ENCODE data around the gene RIMBP2.

RIMBP2 gene

DNA sequence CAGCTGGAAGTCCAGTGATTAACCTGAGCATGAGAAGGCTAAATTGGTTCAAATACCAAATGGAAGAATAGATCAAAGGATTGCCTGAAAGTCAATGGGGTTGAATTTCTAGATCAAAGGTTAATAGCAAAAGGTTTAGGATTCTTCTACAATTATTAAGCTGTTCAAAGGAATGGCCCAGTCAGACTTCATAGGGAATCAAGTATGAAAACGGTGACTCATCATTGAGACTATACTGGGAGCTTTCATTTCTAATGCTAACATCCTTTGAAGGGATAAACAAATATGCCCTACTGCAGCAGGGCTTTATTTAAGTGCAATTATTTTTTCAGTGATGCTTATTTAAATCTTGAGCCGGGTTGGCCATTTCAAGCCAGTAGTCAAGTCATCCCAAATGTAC lies 152.8 kb downstream of the RIMBP2 start:
- peak; percentile 45 for DNase-seq

DNA sequence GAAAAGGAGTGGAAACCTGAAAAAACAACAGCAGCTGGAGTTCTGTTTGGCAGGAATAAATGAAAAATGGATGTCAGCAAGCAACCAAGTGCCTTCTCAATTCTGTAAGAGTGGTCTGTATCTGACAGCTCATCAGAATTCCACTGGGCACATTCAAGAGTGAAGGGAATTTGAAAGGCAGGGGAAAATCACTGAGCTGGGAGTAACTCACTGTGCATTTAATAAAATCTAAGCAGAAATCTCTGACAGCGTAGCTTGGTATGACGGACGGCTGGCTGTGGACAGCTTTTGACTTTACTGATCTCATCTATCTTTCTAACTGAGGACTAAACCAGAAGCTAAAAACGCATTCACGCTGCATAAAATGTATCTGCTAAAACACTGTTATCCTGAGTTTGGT lies 153.4 kb downstream of the RIMBP2 start:
- DNase-seq, result no peak

DNA sequence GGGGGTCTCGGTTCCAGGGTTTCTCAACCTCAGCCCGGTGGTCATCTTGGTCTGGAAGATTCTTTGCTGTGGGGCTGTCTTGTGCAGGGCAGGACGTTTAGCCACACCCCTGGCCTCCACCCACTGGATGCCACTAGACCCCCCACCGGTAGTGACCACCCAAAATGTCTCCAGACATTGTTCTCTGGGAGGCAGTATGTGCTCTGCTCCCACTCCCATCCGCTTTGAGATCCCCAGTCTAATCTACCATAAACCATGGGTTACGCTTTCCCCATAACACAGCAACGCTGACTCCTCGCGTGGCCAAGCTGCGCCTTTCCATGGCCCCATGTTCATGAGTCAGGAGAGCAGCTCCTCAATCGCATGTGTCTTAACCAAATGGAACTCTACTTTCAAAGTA lies 155.8 kb downstream of the RIMBP2 start:
- no peak for DNase-seq

DNA sequence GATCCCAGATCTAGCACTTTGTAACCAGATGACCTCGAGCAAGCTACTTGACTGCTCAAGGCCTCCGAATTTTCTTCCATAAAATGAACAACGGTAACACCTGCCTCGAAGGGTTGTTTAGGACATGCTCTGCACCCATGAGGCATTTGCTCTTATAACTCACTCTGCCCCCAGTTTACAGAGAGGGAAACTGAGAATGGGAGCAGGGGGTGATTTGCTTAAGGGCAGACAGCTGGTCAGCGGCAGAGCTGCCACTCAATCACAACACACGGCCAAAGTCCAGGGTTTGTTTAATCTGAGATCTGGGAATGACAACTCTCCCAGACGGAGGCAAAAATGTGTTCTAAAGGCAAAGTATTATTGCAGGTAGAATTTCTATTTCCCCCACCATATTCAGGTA lies 156.3 kb downstream of the RIMBP2 start:
- no peak for DNase-seq

DNA sequence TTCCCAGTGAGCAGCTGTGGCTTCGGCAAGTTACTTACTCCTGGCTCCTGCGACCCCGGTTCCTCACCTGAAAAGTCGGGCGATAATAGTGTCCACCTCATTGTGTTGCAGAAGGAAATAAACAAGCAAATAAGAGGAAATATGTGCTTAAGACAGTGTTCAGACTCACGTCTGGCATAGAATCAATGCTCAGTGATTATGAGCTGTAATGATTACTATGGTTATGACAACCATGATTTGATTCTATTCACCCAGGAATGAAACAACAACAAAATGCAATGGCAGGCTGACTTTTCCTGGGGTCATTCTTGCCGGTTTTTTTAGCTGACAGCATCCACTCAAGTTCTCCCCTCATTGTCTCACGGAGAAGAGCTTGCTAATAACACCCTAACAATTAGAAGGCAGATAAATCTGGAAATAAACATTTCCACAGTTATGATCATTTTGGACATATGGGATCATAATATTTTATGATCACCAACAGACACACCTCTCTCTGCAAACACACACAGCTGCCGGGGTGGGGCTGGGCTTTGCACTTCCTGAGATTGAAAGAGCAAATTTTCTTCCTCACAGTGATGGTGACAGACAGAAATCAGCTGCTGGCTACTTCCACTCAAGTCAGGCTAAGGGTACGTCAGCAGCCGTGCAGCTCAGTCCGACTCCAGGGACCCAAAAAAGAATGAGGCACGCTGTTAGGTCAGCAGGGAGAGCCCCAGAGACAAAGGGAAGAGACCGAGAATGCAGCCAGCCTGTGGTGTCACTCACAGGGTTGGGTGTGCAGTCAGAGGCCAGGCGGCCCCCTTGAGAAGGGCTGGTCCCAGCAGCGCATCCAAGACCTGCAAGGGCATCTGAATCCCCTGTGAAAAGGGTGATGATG lies 158.0 kb downstream of the RIMBP2 start:
- DNase-seq, result peak; percentile 38

DNA sequence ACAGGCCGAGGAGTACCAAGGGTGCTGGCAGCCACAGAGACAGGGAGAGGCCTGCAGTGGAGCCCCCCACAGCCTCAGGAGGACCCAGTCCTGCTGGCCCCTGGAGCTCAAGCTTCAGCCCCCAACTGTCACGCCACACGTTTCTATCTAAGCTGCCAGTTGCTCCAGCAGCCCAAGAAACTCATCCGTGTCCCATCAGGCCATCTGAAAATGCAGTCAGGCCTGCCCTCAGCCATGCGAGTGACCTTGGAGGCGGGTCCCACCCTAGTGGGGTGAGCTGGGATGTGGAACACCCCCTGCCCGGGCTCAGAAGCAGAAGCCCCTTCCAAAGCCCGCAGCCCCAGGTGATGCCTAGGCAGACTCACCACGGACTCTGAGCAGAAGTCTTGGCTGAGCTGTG lies 158.9 kb downstream of the RIMBP2 start:
- no peak for DNase-seq

DNA sequence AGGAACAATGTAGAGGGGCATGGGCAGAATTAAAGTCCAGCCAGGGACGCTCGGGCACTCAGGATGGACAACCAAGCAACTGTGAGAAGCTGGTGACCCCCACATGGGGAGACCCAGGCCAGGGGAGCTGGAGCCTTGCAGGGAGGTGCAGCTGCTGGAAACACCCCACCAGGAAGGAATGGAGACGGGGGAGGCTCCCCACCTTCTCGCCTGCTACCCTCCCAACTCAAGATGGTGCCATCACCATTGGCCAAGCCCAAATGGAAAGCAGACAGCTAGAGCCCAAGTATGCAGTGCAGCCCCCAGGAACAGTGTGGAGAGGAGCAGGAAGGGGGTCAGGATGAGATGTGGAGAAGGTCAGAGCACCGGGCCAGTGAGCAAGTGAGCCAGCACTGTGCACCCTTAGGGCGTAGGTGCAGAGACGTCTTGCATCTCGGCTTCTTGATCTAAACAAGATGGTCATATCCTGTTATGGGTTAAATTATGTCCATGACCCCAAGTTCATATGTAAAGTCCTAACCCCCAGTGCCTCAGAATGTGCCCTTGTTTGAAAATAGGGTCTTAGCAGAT lies 159.5 kb downstream of the RIMBP2 start:
- no peak for DNase-seq

DNA sequence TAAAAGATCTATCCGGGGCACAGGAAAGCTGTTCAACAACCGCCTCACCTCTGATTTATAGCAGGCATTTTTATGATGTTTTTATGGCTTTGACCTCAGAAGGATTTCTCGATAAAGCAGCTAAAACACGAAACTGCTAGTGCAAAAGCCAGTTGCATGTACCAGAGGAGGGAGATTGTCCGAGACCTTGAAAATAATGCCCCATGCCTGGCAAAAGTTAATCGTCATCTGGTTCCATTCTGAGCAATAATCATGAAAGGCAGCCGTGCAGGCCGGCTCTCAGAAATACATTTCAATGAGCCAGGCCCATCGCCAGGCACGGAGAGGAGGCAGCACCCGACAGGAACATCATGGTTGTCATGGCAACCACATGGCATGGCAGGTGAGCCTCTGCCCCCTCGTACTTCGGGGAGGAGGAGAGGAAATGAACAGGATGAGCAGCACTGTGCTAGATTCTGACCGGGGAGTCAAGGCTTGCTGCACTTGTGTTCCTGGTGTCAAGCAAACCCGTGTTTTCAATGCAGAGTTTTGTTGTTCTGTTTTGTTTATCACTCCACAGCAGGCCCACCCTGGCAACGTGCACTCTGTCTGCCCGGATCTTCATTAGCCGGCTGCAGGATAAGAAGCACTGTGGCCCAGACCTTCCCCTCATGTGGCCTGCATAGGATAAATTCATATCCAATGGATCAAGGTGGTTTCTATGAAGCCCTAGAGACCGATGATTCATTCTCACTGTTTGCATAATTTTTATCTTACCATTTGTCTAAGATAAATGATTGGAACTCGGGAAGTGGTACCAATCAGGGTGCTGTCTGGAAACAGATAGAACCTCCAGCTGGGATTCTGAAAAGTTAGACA lies 160.2 kb downstream of the RIMBP2 start:
- DNase-seq, result peak; percentile 92

DNA sequence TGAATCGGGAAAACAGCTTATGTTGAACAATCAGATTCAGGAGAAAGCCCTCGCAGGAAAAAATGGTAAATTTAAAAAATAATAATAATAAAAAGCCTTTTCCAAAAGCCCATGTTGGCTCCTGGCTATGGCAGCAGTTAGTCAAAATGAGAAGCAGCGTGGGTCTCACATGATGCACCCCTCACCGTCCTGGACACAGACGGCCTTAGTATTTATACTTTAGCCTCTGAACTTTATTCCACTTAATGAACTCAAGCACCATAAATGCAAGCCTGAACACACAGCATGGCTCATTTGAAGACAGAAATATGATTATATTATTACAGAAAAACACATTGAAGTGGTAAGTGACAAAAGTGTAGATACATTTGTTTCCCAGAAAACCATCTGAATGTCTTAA lies 160.9 kb downstream of the RIMBP2 start:
- DNase-seq, result no peak

DNA sequence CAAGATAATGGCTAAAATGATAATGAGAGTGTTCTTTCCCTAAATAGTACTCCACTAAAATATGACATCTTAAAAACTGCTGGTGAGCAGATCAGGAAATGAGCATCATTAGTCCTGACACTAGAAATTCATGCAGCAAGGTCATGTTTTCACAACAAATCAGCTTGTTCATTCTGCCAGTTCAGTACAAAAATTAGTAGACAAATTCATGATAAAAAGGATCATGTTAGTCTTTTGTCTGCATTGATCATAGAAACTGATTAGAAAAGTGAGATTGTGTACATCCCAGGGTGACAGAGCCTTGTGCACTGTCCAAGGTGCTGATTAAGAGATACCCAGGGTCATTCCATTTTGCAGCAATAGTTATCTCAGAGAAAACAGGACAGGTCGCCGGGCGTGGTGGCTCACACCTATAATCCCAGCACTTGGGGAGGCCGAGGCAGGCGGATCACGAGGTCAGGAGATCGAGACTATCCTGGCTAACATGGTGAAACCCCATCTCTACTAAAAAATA lies 163.6 kb downstream of the RIMBP2 start:
- DNase-seq, result no peak

DNA sequence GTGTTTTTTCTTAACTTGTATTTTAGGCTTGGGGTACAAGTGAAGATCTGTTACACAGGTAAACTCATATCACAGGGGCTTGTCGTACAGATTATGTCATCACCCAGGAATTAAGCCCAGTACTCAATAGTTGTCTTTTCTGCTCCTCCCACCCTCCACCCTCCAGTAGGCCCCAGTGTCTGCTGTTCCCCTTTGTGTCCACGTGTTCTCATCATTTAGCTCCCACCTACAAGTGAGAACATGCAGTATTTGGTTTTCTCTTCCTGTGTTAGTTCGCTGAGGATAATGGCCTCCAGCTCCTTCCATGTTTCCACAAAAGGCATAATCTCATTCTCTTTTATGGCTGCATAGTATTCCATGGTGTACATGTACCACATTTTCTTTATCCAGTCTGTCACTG lies 166.7 kb downstream of the RIMBP2 start:
- DNase-seq, result no peak

DNA sequence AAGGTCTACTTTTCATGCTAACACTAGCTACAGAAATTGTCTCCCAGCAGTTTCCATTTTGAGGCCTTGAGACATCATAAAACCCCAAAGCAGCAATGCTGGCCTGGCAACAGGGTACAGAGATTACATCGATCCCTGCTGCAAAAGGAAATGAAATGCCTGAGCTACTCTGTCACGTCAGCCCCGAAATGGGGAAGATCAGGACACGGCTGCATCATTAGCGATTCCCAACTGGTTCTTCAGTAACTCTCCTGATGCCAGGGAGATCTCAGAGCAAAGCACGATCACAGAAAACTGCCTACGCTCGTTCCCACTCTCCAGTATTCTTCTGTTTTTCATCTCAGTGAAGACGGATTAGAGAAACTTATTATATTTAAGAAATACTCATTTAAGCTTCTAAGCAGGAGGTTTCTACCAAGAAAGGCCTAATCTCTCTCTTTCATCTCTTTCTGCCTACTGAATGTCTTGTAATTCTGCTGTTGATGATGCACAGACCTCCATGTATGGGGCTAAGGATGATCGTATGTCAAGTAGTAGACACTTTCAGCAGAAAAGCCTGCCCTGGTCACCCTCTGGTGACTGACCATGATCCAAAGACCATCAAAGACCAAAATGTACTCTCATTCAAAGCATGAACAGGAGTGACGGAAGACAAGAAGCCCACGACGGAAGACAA lies 168.5 kb downstream of the RIMBP2 start:
- no peak for DNase-seq

DNA sequence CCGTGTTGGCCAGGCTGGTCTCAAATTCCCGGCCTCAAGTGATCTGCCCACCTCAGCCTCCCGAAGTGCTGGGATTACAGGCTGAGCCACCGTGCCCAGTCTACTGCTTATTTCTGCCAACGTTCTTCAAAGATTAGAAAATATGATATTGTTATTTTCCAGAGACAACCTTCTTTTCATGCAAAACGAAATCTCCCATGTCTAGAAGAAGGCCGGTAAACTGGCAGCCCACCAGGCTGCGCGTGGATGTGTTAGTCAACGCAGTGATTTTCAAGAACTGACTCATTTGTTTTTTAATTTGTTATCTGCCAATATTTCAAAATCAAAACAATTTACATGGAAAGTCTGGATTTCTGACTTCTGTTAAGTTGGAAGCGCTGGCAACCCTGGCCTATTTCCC lies 169.6 kb downstream of the RIMBP2 start:
- DNase-seq, result no peak

DNA sequence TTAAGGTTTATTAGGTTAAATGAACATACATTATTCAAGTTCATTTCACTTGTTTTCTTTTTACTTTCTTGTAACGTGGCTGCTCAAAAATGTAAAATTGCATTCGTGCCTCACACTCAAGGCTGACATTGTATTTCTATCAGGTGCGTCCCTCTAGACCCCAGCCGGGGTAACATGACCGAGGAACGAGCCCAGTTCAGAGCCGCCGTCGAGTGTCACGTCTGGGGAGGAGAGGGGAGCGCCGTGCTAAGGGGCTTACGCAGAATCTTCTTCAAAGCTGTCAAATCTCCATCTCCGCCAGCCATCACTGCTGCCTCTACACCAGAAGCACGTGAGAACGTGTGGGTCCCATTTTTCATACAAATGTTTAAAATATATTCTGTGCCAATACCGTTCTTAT lies 170.6 kb downstream of the RIMBP2 start:
- no peak for DNase-seq

DNA sequence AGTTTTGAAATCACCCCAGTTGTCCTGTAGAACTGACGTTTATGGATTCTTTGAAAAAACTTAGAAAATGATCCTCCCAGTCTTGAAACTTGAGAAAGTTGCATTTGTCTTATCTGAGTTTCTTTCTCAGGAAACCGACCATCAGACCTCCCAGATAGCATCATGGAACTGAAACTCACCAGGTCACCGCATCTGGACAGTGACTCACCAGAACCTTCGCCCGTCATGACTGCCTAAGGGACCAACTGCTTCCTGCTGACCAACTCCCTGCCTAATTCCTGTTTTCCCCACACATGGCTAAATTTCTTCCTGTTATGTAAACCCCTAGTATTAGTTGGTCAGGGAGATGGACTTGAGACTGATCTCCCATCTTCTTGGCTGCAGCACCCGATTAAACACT lies 175.7 kb downstream of the RIMBP2 start:
- DNase-seq, result no peak

DNA sequence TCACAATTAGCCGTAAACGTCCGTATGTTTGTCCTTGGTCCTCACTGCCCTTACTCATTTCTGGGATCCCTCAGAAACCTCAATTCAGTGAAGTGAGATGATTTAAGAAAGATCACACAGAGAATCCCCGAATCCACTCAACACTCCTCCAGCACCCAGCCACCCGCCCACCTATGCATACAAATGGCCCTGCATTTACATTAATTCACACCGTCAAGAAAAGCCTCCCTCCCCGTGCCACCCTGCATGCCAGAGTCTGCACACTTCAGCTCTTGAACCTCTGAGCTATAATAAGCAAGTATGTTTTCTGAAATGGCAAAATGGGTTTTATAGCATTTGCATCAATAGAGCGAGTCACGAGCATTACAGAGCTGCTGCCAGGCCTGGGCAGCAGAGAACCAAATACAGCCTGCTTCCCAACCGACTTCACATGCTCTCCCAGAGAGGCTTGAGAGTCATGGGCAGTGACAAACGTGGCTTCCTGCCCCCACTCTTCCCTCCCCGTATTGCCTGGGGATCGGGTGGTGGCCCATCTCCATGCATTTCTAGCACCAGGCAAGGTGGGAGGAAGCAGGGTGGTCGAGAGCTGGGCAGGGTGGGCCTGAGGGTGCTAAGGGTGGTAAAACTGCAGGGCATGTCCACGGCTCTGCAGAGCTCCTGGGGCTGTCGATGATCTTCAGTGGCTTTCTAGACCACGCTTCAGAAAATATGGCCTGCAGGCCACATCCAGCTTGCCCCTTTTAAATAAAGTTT lies 177.6 kb downstream of the RIMBP2 start:
- DNase-seq, result no peak

DNA sequence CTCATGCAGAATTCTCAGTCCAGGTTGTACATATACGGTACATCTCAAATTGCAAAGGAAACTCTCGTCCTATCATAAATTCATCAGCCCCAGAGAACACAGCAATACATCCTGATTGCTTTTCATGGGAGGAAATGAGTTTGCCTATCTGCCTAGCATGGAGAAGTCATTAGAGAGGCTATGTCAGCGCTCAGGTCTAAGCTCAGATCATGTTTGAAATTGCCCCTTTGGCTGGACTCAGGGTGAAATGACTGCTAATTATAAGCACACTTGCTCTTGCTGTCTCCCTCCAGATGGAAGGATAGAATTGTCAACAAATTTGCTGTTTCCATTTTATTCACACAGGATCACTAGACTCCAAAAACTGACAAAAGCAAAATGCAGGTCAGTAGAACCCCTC lies 178.4 kb downstream of the RIMBP2 start:
- DNase-seq, result no peak

DNA sequence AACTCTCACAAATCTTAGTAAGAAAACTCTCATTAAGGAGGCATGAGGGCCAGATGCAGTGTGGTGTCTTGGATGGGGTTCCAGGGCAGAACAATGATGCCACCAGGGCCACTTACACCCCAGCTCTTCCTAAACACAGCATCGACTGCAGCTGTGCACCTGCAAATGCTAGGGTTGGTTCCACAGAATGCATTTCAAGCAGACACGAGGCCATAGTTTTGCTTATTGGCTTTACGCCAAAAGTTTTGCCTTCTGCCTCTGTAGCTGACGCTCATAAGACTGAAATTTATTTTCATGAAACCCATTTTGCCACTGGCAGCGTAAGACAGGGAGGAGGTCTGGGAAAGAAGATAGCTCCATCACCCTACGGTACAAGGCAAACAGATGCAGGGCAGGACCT lies 179.0 kb downstream of the RIMBP2 start:
- no peak for DNase-seq

DNA sequence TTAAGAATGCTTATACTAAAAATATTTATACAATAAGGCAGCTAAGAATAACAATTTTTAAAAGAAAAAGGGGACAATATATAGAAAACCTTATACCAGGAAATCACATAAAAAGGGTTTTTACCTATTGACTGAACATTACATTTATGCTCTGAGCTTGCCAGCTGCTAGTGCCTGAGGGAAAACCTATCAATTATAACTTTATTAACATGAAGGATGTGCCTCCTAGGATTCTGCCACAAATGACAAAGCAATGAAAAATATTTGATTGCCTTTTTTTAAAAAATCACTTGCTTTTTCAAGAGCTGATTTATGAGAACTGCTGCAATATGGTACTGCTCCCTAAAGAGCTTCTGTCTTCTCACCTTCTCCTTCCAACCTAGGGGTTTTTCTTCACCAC lies 185.7 kb downstream of the RIMBP2 start:
- DNase-seq, result no peak

DNA sequence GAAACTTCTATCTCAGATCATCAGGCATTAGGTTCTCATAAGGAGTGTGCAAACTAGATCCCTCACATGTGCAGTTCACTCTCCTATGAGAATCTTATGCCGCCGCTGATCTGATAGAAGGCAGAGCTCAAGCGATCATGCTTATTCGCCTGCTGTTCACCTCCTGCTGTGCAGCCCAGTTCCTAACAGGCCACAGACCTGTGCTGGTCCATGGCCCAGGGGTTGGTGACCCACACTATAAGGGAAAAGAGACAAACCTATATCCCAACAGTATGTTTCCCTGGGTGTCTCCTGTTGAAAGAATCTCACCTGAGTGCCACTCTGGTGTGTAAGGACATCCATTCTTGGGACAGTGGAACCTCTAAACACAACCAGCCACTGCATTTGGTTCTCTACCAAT lies 186.3 kb downstream of the RIMBP2 start:
- no peak for DNase-seq

DNA sequence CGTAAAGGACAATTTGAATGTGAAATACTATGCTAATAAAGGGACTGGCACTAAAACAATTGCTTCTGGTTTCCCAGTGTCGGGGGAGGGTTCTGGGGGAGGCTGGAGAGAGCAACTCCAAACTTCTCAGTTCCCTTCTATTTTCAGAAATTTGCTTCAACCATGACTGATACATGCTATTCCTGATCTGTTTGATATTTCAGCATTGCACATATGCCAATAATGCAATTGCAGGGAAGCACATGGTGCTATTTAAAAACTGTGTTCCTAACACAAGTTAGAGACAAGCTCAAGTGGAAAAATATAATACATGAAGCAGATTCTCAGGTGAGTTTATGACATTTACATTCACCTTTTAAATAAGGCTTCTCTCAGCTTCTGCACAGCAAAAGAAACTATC lies 188.9 kb downstream of the RIMBP2 start:
- no peak for DNase-seq

DNA sequence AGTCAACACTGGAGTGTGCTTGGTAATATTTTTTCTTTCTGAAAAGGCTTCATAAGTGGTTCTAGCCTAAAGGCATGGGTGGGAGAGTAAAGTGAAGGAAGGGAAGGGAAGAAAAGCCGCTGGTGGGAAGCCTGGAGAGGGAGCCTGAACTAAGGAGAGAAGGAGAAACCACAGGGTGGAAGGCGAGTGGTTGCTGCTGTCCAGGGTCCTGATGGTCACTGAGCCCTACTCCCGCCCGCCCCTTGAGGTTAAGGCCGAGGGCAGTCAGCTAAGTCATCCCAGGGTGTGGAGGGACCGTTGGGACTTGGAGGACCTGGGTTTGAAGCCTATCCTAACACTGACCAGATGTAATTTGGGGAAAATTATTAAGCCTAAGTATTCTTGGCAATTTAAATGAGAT lies 189.3 kb downstream of the RIMBP2 start:
- no peak for DNase-seq
